HL-60 (cell line): ENCODE results near the gene DHRS12.

ENCODE experiments used
- DNase-seq, 2 experiments: peaks; one replicate each; pipeline ENCODE4 v3.0.0-alpha.2; 2010 to 2020; ENCODE audit warnings: low read depth in 1 of 2, low spot score in 1 of 2
- H3K27ac ChIP-seq: fragments of 250-450 bp; sonication (Bioruptor Pico); replicated peaks from 2 replicates; pipeline ENCODE4 v1.5.1; 2020; ENCODE audit warnings: mild to moderate bottlenecking, moderate library complexity
- H3K27me3 ChIP-seq: fragments of 250-450 bp; sonication (Bioruptor Pico); 2 replicates; pipeline ENCODE4 v1.5.1; 2021; ENCODE audit warnings: mild to moderate bottlenecking, moderate library complexity; ENCODE audit not compliant: insufficient read depth, poor library complexity, severe bottlenecking
- H3K4me3 ChIP-seq: replicated peaks from 2 replicates; pipeline ENCODE4 v1.5.1; 2011; ENCODE audit warnings: mild to moderate bottlenecking, control low read depth, low read length; ENCODE audit not compliant: insufficient read depth
- CTCF ChIP-seq: IDR thresholded peaks from one replicate; pipeline ENCODE4 v1.5.1; 2011; ENCODE audit warnings: low read length, control low read depth, inconsistent platforms; ENCODE audit not compliant: insufficient read depth
- GABPA ChIP-seq: IDR thresholded peaks from 2 replicates; pipeline ENCODE4 v1.6.1; 2012; ENCODE audit warnings: low read depth
- POLR2AphosphoS5 ChIP-seq: IDR thresholded peaks from 2 replicates; pipeline ENCODE4 v1.6.1; 2012; ENCODE audit warnings: low read depth
- REST ChIP-seq: IDR thresholded peaks from 2 replicates; pipeline ENCODE4 v1.6.1; 2012; ENCODE audit warnings: low read depth; ENCODE audit not compliant: insufficient replicate concordance
- SPI1 ChIP-seq: IDR thresholded peaks from 2 replicates; pipeline ENCODE4 v1.6.1; 2012; ENCODE audit warnings: low read depth, mild to moderate bottlenecking, borderline replicate concordance

The DHRS12 gene

GRCh38 chr13:51728972-51729371 is 75.0 kb downstream of the DHRS12 start:
- TF ChIP-seq POLR2AphosphoS5: peak; percentile 33; the same call in 1 of the 2 replicates
- no peak for TF ChIP-seq GABPA
- Histone ChIP-seq H3K4me3 (no peak overlapping the region), H3K27me3 (no peaks in the 10 kb centered on the region), H3K27ac (no peak overlapping the region)
- DNase-seq: peak; percentile 30 to 72

- no peak for TF ChIP-seq REST
- no peak for TF ChIP-seq GABPA
- no peak for TF ChIP-seq SPI1
- no peak for DNase-seq
- no peak overlapping the region for H3K27ac ChIP-seq
- no peak overlapping the region for H3K4me3 ChIP-seq
- no peaks in the 10 kb centered on the region for H3K27me3 ChIP-seq
These were observed 75.7 kb downstream of the DHRS12 start for GRCh38 chr13:51728275-51728673.

GRCh38 chr13:51727634-51728274 is 76.2 kb downstream of the DHRS12 start:
- no peak for TF ChIP-seq REST
- no peak for TF ChIP-seq GABPA
- no peak for TF ChIP-seq POLR2AphosphoS5
- TF ChIP-seq CTCF: no peak
- TF ChIP-seq SPI1: no peak
- H3K4me3 ChIP-seq: no peak overlapping the region
- H3K27ac ChIP-seq: no peak overlapping the region
- no peak for DNase-seq
- H3K27me3 ChIP-seq: no peaks in the 10 kb centered on the region

- no peak for DNase-seq
- Histone ChIP-seq H3K27me3 (no peaks in the 10 kb centered on the region), H3K4me3 (no peak overlapping the region), H3K27ac (no peak overlapping the region)
- TF ChIP-seq GABPA (no peak), REST (no peak), SPI1 (no peak), CTCF (no peak), POLR2AphosphoS5 (no peak)
These were observed 77.3 kb downstream of the DHRS12 start for GRCh38 chr13:51726446-51727193.
